Glomerular endothelial cell (primary cell): ENCODE measurements around the gene MPDU1. TPM values are rescaled to one million over a fixed set of nuclear protein-coding genes. Genes with fewer than 3 reads are reported as not detected.

Experiments
- DNase-seq: peaks from one replicate; pipeline ENCODE4 v3.0.0-alpha.2; 2011; ENCODE audit warnings: low read depth, low spot score; ENCODE audit errors: extremely low read depth
- total RNA-seq: library from RNA; depleted of rRNA; stranded (reverse); fragments of >200 nt; gene quantifications from 2 replicates; pipeline ENCODE4 v1.2.3, GENCODE V29; 2015

The MPDU1 gene
- total RNA-seq, 1 donor from 2014 or later = 117 TPM

DNA sequence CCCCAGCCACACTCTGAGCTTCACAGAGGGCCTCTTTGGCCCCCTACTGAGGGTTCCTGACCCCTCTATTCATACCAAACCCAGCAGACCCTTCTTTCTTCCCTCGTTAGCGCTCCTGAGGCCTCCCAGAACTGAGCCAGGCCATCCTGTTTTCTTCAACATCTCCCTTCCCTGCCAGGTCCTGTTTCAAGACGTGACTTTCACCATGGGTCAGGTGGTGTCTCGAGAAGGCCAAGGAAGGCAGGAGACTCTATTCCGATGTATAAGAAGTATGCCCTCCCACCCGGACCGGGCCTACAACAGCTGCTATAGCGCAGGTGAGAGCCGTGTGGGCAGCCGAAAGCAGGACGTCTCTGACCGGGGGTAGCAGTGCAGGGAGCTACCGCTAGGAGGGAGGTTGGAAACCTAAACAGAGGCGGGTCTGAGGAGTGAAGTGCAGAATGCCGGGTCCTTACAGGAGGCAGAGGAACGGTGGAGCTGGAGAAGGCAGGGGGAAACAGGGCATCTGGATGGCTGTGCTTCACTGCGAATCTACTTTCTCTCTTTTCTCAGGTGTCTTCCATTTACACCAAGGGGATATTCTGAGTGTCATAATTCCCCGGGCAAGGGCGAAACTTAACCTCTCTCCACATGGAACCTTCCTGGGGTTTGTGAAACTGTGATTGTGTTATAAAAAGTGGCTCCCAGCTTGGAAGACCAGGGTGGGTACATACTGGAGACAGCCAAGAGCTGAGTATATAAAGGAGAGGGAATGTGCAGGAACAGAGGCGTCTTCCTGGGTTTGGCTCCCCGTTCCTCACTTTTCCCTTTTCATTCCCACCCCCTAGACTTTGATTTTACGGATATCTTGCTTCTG, 23.3 kb upstream of the MPDU1 start:
- DNase-seq = no peak

DNA sequence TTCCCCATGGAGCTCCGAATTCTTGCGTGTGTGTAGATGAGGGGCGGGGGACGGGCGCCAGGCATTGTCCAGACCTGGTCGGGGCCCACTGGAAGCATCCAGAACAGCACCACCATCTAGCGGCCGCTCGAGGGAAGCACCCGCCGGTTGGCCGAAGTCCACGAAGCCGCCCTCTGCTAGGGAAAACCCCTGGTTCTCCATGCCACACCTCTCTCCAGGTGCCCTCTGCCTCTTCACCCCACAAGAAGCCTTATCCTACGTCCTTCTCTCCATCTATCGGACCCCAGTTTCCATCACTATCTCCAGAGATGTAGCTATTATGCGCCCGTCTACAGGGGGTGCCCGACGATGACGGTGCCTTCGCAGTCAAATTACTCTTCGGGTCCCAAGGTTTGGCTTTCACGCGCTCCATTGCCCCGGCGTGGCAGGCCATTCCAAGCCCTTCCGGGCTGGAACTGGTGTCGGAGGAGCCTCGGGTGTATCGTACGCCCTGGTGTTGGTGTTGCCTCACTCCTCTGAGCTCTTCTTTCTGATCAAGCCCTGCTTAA, 22.6 kb upstream of the MPDU1 start:
- DNase-seq = no peak

DNA sequence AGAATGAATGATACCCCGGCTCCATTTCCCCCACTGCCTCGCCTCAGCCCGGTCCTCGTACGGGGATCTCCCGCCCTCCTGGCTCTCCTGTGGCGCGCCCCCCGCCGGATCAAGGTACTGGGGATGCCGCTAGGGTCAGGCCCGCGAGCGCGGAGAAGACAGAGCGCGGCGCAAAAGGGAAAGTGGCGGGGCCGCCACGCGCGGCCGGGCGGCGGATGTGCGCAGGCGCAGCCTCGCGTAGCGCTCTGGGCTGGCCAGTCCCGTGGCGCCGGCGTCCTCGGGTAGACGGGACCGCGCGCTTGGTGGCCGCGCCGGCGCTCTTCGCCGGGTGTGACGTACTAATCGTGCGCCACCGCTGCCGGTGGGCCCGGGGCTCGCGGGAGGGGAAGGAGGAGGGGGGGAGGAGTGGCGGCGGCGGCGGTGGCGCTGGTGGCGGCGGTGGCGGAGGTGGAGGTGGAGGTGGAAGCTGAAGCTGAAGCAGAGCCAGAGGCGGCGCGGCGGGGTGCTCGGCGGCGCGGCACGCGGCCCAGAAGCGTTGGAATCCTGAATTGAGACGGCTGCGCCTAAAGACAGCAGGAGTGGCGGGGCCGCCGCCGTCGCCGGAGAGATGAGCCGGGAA, 22.0 kb upstream of the MPDU1 start, which contains the start of gene SENP3:
SENP3 (plus strand) TSS at position 331 of the 619 bp plus-strand sequence. CDS start 1,158 bp downstream, outside the sequence.
- no peak for DNase-seq

DNA sequence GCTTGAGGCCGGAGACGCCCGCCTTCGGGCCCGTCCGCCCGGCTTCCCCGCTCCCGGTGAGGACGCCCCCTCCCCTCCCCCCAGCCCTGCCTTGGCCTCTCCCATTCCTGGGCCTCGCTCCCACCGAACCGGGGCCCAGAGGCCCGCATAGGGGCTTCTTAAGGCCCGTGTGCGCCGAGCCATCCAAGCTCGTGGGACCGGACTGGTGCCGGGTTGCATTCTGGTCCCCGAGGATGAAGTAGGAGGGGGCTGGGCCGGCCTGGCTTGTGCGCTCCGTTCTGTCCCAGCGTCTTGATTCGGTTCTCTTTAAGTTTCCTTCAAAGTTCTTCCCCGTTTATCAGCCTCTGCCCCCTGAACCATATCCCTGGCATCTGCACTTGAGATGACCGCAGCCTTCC, 21.4 kb upstream of the MPDU1 start:
- DNase-seq = no peak

DNA sequence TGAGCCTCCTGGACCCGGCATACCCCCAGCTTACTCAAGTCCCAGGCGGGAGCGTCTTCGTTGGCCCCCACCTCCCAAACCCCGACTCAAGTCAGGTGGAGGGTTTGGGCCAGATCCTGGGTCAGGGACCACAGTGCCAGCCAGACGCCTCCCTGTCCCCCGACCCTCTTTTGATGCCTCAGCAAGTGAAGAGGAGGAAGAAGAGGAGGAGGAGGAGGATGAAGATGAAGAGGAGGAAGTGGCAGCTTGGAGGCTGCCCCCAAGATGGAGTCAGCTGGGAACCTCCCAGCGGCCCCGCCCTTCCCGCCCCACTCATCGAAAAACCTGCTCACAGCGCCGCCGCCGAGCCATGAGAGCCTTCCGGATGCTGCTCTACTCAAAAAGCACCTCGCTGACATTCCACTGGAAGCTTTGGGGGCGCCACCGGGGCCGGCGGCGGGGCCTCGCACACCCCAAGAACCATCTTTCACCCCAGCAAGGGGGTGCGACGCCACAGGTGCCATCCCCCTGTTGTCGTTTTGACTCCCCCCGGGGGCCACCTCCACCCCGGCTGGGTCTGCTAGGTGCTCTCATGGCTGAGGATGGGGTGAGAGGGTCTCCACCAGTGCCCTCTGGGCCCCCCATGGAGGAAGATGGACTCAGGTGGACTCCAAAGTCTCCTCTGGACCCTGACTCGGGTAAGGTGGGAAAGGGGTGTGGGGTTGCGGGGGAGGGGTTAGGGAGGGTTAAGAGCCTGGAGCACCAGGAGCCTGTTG, 20.4 kb upstream of the MPDU1 start:
- DNase-seq = no peak

DNA sequence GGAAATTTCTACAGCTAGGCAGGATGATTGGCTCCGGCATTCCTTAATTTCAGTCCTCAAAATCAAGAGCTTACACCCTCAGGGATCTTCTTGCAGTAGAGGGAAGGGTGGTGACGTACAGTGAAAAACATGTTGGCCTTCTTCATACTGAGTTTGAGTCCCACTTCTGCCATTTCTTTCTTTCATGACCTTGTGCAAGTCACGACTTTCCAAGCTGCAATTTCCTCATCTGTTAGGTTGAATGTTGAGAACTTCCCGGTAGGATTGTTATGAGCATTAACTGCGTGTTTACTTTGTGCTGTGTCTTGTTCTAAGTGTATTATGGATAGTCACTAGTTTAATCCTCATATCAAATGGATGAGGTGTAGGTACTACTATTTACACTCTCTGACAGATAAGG, 14.1 kb upstream of the MPDU1 start:
- no peak for DNase-seq

DNA sequence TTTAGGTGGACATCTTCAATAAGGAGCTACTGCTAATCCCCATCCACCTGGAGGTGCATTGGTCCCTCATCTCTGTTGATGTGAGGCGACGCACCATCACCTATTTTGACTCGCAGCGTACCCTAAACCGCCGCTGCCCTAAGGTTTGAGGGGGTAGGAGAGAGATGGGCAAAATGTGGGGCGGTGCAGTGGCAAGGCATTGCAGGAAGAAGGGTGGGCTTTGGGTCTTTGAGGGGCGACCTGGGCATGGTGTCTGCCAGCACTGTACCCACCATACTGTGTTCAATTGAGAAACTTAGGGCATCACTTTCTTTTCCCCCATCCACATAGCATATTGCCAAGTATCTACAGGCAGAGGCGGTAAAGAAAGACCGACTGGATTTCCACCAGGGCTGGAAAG, 13.3 kb upstream of the MPDU1 start:
- no peak for DNase-seq

DNA sequence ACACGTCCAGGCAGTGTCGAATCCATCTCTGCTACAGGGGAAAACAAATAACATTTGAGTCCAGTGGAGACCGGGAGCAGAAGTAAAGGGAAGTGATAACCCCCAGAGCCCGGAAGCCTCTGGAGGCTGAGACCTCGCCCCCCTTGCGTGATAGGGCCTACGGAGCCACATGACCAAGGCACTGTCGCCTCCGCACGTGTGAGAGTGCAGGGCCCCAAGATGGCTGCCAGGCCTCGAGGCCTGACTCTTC, 11.4 kb upstream of the MPDU1 start:
- DNase-seq = peak; percentile 92

DNA sequence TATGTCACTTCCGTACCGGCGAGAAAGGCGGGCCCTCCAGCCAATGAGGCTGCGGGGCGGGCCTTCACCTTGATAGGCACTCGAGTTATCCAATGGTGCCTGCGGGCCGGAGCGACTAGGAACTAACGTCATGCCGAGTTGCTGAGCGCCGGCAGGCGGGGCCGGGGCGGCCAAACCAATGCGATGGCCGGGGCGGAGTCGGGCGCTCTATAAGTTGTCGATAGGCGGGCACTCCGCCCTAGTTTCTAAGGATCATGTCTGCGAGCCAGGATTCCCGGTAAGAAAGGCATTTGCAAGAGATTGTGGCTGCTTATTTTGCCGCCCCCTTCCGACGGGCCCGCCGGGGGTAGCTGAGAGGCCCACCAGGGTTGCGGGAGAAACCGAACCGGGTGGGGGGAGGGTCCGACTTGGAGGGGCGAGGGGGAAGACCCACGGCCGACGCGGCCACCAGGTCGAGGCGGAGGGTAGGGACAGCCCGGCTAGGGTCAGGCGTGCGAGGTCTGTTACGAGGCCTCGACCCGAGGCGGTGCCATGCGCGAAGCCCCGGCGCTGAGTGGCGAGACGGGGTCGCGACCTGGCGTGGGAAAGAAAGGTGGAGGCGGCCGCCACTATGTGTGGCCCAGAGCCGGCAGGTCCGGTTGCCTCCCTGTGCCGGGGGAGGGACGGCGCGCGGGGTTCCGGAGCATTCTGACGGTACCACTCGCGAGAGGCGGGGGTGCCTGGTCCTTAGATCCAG, 10.9 kb upstream of the MPDU1 start:
- no peak for DNase-seq

DNA sequence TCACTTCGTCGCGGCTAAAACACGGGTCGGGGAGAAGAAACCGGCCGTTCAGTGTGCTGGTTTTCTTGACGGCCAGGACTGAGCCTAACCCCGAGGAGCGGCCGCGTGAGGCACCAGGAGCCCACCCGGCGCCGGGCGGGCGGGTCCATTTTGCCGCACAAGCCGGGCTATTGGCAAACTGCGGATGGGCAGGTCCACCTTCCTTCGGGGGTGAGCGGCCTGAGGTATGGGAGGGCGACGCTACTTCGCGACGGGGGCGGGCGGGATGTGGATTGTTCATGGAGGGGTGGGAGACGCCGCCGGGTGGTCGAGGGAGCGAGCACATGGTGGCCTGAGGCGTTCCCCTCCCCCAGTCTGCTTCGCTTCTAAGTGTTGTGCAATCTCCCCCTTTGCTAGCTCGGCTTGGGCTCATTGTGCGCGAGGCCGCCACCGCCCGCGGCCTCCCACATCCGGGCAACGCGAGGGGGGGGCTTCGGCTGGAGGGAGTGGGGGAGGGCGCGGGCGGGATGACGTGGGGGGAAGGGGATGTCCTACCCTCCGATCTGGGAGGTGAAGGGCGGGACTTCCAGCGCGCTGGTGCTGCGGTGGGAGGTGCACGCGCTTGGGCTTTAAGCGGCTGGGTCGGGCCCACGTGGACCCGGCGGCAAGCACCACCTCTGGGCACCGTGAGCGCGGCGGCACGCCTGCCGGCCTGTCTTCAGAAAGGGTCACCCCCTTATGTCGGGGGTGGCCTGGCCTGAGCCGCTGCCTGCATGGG, 10.2 kb upstream of the MPDU1 start:
- no peak for DNase-seq

DNA sequence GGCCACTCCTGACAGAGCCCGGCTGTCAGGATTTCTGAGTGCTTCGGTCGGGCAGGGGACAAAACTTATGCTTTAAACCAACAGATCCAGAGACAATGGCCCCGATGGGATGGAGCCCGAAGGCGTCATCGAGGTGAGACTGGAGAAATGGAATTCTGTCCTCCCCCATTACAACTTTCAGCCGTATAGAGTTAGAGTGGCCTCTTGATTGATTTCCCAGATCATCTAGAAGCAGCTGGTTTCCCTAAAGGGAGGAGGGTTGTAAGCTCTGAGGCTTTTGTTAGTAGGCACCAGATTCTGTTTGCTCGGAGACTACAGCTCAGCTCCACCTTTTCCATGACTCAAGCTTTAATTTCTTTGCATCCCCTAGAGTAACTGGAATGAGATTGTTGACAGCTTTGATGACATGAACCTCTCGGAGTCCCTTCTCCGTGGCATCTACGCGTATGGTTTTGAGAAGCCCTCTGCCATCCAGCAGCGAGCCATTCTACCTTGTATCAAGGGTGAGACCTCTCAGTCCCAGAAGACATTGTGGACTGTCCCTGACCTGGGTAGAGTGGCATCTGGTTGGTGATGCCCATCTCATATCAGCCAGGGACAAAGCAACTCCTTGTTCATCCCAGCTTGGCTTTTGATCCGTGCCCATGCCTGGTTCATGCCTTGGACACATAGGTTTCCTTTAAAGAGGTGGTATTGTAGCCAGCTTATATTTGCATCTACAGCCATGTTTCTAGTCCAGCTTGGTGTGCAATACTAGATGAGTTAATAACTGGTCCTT, 9.3 kb upstream of the MPDU1 start:
- DNase-seq = no peak

DNA sequence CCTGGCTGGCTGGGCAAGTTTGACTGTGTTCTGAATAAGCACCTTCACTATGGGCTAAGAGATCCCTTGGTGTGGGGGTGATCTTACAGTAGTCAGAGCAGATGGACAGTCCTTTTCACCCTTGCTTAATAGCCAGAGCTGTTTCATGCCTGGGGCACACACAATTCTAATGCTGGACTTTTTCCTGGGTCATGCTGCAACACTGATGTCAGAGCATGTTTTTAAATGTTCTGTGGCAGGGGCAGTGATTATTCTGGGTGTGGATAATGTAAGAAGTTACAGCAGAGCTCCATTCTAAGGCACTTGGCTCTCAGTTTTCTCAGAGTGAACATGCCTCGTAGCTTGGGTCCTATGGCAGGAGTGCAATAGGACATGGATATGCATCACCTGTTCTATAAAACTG, 8.2 kb upstream of the MPDU1 start:
- DNase-seq = no peak

DNA sequence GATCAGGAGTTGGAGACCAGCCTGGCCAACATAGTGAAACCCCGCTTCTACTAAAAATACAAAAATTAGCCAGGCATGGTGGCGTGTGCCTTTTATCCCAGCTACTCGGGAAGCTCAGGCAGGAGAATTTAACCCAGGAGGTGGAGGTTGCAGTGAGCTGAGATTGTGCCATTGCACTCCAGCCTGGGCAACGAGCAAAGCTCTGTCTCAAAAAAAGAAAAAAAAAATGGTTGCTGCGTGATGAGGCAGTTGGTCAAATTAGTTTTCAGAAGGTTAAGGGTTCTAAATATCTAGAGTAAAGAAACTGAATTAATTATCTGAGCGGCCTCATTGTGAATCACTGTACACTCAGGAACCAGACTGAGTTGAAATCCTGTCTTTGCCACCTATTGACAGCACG, 7.7 kb upstream of the MPDU1 start:
- no peak for DNase-seq

DNA sequence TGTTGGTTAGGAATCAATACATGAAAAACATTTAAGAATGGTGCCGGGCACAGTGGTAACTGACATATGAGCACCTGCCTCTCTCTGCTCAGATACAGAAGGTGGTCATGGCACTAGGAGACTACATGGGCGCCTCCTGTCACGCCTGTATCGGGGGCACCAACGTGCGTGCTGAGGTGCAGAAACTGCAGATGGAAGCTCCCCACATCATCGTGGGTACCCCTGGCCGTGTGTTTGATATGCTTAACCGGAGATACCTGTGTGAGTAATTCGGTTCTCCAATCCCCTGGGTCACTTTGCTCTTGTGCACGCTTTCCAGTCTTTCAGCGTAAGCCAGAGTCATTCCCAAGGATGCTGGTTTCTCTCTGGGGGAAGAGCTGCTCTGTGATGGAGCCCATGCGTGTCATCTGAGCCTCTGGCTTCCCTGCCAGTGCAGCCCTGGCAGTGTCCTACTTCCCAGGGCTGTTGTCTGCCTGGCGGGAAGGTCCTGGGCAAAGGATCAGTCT, 7.2 kb upstream of the MPDU1 start:
- no peak for DNase-seq

DNA sequence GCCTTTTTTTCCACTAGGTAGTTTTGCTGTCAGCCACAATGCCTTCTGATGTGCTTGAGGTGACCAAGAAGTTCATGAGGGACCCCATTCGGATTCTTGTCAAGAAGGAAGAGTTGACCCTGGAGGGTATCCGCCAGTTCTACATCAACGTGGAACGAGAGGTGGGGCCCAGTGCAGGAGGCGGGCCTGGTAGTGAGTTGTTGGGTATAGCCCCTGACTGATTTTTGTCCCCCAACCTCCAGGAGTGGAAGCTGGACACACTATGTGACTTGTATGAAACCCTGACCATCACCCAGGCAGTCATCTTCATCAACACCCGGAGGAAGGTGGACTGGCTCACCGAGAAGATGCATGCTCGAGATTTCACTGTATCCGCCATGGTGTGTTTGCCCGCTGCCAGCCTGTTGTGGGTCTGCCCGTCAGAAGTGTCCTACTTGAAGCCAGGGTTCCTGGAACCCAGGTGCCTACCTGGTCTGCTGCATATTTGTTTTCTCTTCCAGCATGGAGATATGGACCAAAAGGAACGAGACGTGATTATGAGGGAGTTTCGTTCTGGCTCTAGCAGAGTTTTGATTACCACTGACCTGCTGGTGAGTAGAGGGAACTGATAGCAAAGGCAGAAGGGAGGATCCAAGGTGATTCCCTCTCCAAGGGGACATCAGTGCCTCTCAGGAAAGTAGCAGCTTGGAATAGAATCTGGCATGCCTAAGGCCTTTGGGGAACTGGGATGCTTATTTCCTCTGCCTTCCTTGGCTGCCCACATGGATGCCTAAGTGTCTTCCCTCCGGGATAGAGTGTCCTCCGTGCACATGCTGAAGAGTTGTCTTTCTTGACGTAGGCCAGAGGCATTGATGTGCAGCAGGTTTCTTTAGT, 6.1 kb upstream of the MPDU1 start:
- no peak for DNase-seq

DNA sequence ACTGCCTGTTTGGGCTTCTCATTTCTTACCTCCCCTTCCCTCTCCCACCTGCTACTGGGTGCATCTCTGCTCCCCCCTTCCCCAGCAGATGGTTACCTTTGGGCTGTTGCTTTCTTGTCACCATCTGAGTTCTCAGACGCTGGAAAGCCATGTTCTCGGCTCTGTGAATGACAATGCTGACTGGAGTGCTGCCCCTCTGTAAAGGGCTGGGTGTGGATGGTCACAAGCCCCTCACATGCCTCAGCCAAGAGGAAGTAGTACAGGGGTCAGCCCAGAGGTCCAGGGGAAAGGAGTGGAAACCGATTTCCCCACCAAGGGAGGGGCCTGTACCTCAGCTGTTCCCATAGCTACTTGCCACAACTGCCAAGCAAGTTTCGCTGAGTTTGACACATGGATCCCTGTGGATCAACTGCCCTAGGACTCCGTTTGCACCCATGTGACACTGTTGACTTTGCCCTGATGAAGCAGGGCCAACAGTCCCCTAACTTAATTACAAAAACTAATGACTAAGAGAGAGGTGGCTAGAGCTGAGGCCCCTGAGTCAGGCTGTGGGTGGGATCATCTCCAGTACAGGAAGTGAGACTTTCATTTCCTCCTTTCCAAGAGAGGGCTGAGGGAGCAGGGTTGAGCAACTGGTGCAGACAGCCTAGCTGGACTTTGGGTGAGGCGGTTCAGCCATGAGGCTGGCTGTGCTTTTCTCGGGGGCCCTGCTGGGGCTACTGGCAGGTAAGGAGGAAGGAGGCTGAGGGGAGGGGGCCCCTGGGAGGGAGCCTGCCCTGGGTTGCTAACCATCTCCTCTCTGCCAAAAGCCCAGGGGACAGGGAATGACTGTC, 4.4 kb upstream of the MPDU1 start, which contains the start of gene CD68:
CD68 (plus strand) TSS at position 638 of the 833 bp plus-strand sequence; CDS start at position 678, 40 bp downstream.
- peak; percentile 71 for DNase-seq
